ENCODE results near the gene AGFG2. TPM values are rescaled to one million over a fixed set of nuclear protein-coding genes. Genes with fewer than 3 reads are reported as not detected.
A peak's percentile ranks its signal among the peaks of the same experiment; 100 is the strongest.
"Not testable (repeated sequence)": the region's sequence is repeated elsewhere in the genome, so short reads cannot be mapped to it uniquely, and the experiment has no call there.

AGFG2 gene
- total RNA-seq, 1 experiment from 2014 or later: 6.7 TPM

DNA sequence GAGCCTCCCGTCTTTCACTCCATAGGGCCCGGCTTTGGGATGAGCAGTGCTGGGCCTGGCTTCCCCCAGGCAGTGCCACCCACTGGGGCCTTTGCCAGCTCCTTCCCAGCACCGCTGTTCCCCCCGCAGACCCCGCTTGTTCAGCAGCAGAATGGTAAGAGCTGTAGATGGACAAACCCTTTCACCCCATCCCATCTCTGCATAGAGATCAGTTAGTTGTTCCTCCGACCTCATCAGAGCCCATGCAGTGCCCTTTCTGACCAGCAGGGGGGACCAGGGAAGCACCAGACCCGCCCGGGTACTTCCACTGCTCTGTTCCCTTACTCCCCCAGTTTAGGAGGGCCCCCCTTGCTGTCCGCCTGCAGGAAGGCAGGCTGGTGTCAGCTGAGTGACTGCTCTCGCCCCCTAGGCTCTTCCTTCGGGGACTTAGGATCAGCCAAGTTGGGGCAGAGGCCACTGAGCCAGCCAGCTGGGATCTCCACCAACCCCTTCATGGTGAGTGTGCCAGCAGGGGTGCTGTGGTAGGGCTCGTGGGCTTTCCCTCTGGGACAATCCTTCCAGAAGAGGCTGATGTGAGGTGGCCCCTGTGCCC is 24.9 kb downstream of the AGFG2 start:
- no peak overlapping the region for H3K9ac ChIP-seq (ENCODE audit: low read length)
- H3K27me3 ChIP-seq (ENCODE audit: low read length): no peaks in the 10 kb centered on the region
- no peaks in the 10 kb centered on the region for H3K79me2 ChIP-seq (ENCODE audit: low read length)
- H3K9me2 ChIP-seq (replicated peaks; ENCODE audit: insufficient read depth, low read length): no peaks in the 10 kb centered on the region
- no peak overlapping the region for H3K4me2 ChIP-seq (ENCODE audit: low read depth, low read length, poor library complexity, severe bottlenecking)
- peaks cover 17% of the 10 kb centered on the region for H3K4me1 ChIP-seq (ENCODE audit: low read length)
- no peak overlapping the region for H3K4me3 ChIP-seq (ENCODE audit: low read length)
- no peaks in the 10 kb centered on the region for H3K9me3 ChIP-seq (ENCODE audit: low read length)
- no peaks in the 10 kb centered on the region for H3K36me3 ChIP-seq (ENCODE audit: insufficient read depth, low read length)
- DNase-seq: peak; percentile 92
- no peak overlapping the region for H2AFZ ChIP-seq (ENCODE audit: low read length)
- H3K27ac ChIP-seq (ENCODE audit: low read length): no peak overlapping the region
- no peaks in the 10 kb centered on the region for H4K20me1 ChIP-seq (ENCODE audit: insufficient read depth, low read depth, low read length)

GRCh38 chr7:100564405-100564804 is 25.4 kb downstream of the AGFG2 start:
- not testable (repeated sequence) for DNase-seq; H3K4me3 ChIP-seq (ENCODE audit: low read length); H3K27me3 ChIP-seq (ENCODE audit: low read length); H4K20me1 ChIP-seq (ENCODE audit: insufficient read depth, low read depth, low read length); H3K27ac ChIP-seq (ENCODE audit: low read length); H3K36me3 ChIP-seq (ENCODE audit: insufficient read depth, low read length); H3K9me2 ChIP-seq (replicated peaks; ENCODE audit: insufficient read depth, low read length); H3K9ac ChIP-seq (ENCODE audit: low read length); H2AFZ ChIP-seq (ENCODE audit: low read length); H3K4me2 ChIP-seq (ENCODE audit: low read depth, low read length, poor library complexity, severe bottlenecking); H3K79me2 ChIP-seq (ENCODE audit: low read length); H3K9me3 ChIP-seq (ENCODE audit: low read length)
- peaks cover 17% of the 10 kb centered on the region for H3K4me1 ChIP-seq (ENCODE audit: low read length)

- Histone ChIP-seq H3K27me3 (ENCODE audit: low read length) (no peaks in the 10 kb centered on the region), H3K9me2 (replicated peaks; ENCODE audit: insufficient read depth, low read length) (no peaks in the 10 kb centered on the region), H3K27ac (ENCODE audit: low read length) (no peak overlapping the region), H4K20me1 (ENCODE audit: insufficient read depth, low read depth, low read length) (no peaks in the 10 kb centered on the region), H3K4me3 (ENCODE audit: low read length) (no peak overlapping the region), H2AFZ (ENCODE audit: low read length) (no peak overlapping the region), H3K79me2 (ENCODE audit: low read length) (no peaks in the 10 kb centered on the region), H3K4me2 (ENCODE audit: low read depth, low read length, poor library complexity, severe bottlenecking) (no peak overlapping the region), H3K4me1 (ENCODE audit: low read length) (peaks cover 24% of the 10 kb centered on the region), H3K9ac (ENCODE audit: low read length) (no peak overlapping the region), H3K36me3 (ENCODE audit: insufficient read depth, low read length) (no peaks in the 10 kb centered on the region), H3K9me3 (ENCODE audit: low read length) (no peaks in the 10 kb centered on the region)
- DNase-seq: no peak
These were observed 26.1 kb downstream of the AGFG2 start for GRCh38 chr7:100565133-100565571.

DNA sequence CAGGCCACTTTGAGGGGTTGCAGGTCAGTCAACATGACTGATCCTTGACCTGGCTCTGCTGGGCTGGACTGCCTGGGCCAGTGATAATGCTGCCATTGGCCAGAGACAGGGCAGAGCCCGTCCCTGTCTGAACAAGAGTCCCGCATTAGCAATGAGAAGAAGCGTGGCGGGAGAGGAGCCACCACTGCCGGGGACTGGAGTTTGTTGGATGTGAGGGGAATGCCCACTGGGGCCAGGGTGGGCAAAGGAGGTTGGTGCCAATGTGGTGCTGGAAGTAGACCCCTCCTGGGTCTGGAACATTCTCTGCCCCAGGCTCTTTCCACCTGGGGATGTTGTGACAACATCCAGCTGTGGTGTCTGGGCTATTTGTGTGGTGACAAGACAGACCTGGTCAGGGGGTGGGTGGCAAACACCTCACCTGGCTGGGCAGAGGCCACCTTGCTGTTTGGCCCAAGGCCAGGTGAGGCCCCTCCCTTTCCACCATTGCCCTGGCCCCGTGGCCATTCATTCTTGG is 27.1 kb downstream of the AGFG2 start:
- no peak overlapping the region for H2AFZ ChIP-seq (ENCODE audit: low read length)
- H3K27ac ChIP-seq (ENCODE audit: low read length): no peak overlapping the region
- H3K36me3 ChIP-seq (ENCODE audit: insufficient read depth, low read length): no peaks in the 10 kb centered on the region
- H3K4me3 ChIP-seq (ENCODE audit: low read length): no peak overlapping the region
- DNase-seq: no peak
- no peaks in the 10 kb centered on the region for H3K9me2 ChIP-seq (replicated peaks; ENCODE audit: insufficient read depth, low read length)
- H3K79me2 ChIP-seq (ENCODE audit: low read length): no peaks in the 10 kb centered on the region
- no peaks in the 10 kb centered on the region for H4K20me1 ChIP-seq (ENCODE audit: insufficient read depth, low read depth, low read length)
- peaks cover 29% of the 10 kb centered on the region for H3K4me1 ChIP-seq (ENCODE audit: low read length)
- H3K9me3 ChIP-seq (ENCODE audit: low read length): no peaks in the 10 kb centered on the region
- no peak overlapping the region for H3K4me2 ChIP-seq (ENCODE audit: low read depth, low read length, poor library complexity, severe bottlenecking)
- H3K27me3 ChIP-seq (ENCODE audit: low read length): no peaks in the 10 kb centered on the region
- no peak overlapping the region for H3K9ac ChIP-seq (ENCODE audit: low read length)

DNA sequence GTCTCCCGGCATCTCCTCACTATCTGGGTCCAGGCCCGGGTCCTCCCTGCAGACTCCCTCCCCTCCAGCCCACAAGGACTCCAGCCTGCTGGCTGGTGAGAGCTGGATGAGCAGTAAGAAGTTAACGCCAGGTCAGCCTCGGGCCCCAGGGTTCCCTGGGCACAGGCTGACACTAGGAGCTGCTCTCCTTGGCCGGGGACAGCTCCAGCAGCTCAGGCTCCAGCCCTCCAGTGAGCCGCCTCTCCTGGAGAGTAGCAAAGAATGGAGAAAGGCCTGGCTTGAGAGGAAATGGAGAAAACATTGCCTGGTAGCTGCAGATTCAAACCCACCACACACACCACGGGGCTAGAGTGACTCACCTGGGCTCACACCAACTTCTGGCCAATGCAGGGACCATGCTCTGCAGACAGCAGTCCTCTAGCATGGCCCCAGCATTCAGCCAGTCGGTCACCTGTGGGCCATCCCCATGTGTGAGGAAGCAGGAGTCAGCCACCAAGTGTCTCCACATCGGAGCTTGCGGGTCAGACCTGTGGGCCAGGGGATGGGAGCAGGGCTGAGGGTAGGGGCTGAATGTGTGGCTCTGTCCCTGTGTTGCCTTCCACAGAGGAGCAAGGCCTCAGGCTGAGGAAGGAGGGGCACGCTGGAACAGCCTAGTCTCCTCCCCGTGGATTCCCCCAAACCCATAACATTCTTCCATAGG is 28.2 kb downstream of the AGFG2 start:
- no peaks in the 10 kb centered on the region for H3K9me3 ChIP-seq (ENCODE audit: low read length)
- no peaks in the 10 kb centered on the region for H3K36me3 ChIP-seq (ENCODE audit: insufficient read depth, low read length)
- no peaks in the 10 kb centered on the region for H3K9me2 ChIP-seq (replicated peaks; ENCODE audit: insufficient read depth, low read length)
- H4K20me1 ChIP-seq (ENCODE audit: insufficient read depth, low read depth, low read length): no peaks in the 10 kb centered on the region
- no peaks in the 10 kb centered on the region for H3K27me3 ChIP-seq (ENCODE audit: low read length)
- no peaks in the 10 kb centered on the region for H3K79me2 ChIP-seq (ENCODE audit: low read length)
- H3K4me2 ChIP-seq (ENCODE audit: low read depth, low read length, poor library complexity, severe bottlenecking): peak overlapping the region; percentile 33
- DNase-seq: no peak
- H3K9ac ChIP-seq (ENCODE audit: low read length): peak overlapping the region; percentile 38; the same call in 1 of the 2 replicates
- H3K4me1 ChIP-seq (ENCODE audit: low read length): peaks cover 34% of the 10 kb centered on the region
- H3K4me3 ChIP-seq (ENCODE audit: low read length): no peak overlapping the region
- H3K27ac ChIP-seq (ENCODE audit: low read length): no peak overlapping the region
- H2AFZ ChIP-seq (ENCODE audit: low read length): no peak overlapping the region

DNA sequence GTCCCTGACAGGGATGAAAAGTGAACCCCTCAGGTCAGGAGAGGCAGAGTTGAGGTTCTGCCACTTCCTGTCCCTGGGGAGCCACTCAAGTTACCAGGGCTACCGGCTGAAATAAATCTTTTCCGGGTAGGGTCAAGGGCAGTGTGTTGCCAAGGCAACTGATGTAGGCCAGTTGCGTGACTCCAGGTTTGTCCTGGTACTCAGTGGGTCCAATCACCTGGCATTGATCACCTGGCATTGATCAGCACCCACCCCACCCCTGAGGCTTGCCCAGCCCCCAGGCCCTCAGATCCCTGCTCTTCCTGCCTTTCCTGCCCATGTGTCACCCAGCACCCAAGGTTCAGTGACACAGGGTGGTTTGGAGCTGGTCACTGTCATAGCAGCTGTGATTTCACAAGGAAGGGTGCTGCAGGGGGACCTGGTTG is 28.8 kb downstream of the AGFG2 start:
- no peaks in the 10 kb centered on the region for H3K27me3 ChIP-seq (ENCODE audit: low read length)
- H3K9me2 ChIP-seq (replicated peaks; ENCODE audit: insufficient read depth, low read length): no peaks in the 10 kb centered on the region
- H2AFZ ChIP-seq (ENCODE audit: low read length): no peak overlapping the region
- no peaks in the 10 kb centered on the region for H4K20me1 ChIP-seq (ENCODE audit: insufficient read depth, low read depth, low read length)
- peak overlapping the region; percentile 38; the same call in 1 of the 2 replicates for H3K9ac ChIP-seq (ENCODE audit: low read length)
- H3K36me3 ChIP-seq (ENCODE audit: insufficient read depth, low read length): no peaks in the 10 kb centered on the region
- no peak overlapping the region for H3K4me3 ChIP-seq (ENCODE audit: low read length)
- H3K27ac ChIP-seq (ENCODE audit: low read length): no peak overlapping the region
- H3K4me2 ChIP-seq (ENCODE audit: low read depth, low read length, poor library complexity, severe bottlenecking): peak overlapping the region; percentile 33
- peaks cover 34% of the 10 kb centered on the region for H3K4me1 ChIP-seq (ENCODE audit: low read length)
- no peaks in the 10 kb centered on the region for H3K79me2 ChIP-seq (ENCODE audit: low read length)
- DNase-seq: peak; percentile 80
- H3K9me3 ChIP-seq (ENCODE audit: low read length): no peaks in the 10 kb centered on the region

- Histone ChIP-seq H2AFZ (ENCODE audit: low read length) (no peak overlapping the region), H3K9me3 (ENCODE audit: low read length) (no peaks in the 10 kb centered on the region), H3K79me2 (ENCODE audit: low read length) (no peaks in the 10 kb centered on the region), H4K20me1 (ENCODE audit: insufficient read depth, low read depth, low read length) (no peaks in the 10 kb centered on the region), H3K9ac (ENCODE audit: low read length) (no peak overlapping the region), H3K27ac (ENCODE audit: low read length) (no peak overlapping the region), H3K4me3 (ENCODE audit: low read length) (no peak overlapping the region), H3K9me2 (replicated peaks; ENCODE audit: insufficient read depth, low read length) (no peaks in the 10 kb centered on the region), H3K36me3 (ENCODE audit: insufficient read depth, low read length) (no peaks in the 10 kb centered on the region), H3K4me1 (ENCODE audit: low read length) (peaks cover 34% of the 10 kb centered on the region), H3K4me2 (ENCODE audit: low read depth, low read length, poor library complexity, severe bottlenecking) (peak overlapping the region; percentile 7), H3K27me3 (ENCODE audit: low read length) (no peaks in the 10 kb centered on the region)
- DNase-seq: peak; percentile 52
These were observed 29.3 kb downstream of the AGFG2 start for GRCh38 chr7:100568176-100568895.

All from Karpas-422 (cell line).